IPS-18c (cell line): ENCODE data around the gene SEC11A.
"Not testable (repeated sequence)": the region's sequence is repeated elsewhere in the genome, so short reads cannot be mapped to it uniquely, and the experiment has no call there.

ENCODE experiments used
- H3K4me3 ChIP-seq: 2 replicates; pipeline ENCODE4 v1.7.0; 2013; ENCODE audit warnings: low read depth, mild to moderate bottlenecking, low read length, moderate library complexity; ENCODE audit not compliant: insufficient read depth
- H3K9me3 ChIP-seq: one replicate; pipeline ENCODE4 v1.6.1; 2013; ENCODE audit warnings: mild to moderate bottlenecking, low read length, moderate library complexity; ENCODE audit not compliant: control insufficient read depth, insufficient read depth

SEC11A gene

DNA sequence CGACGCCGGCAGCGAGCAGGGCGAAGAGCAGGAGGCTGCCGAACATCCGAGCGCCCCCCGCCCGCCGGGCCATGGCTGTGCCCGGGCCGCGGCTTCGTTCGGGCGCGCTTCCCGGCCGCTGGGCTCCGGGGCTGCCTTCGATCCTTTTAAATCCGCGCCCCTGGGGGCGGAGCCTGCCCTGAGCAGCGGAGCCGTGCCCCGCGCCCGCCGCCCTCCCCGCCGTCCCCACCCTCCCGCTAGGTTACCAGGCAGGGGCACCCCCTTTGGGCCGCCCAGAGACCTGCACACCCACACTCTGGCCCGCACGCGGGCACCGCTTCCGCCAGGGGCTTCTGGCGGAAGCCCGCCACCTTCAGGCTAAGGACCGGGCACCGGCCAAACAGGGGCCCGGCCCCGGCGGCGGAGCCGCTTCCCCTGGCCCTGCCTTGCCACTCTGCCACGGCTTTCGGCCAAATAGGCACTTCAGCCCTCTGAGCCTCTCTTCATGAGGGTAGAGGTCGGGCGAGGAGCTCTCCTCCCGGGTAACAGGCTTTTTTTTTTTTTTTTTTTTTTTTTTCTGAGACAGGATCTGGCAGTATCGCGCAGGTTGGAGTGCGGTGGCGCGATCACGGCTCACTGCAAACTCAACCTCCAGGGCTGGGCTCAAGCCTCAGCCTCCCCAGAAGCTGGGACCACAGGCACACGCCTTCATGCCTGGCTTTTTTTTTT lies 57.7 kb downstream of the SEC11A start, which contains the start of gene NMB:
Gene NMB, minus strand, starts transcription at position 120 of the 708 bp plus-strand sequence. Its CDS starts 47 bp downstream, at position 73.
- Histone ChIP-seq H3K9me3 (no peaks in the 10 kb centered on the region), H3K4me3 (peak within 1 kb of the TSS; percentile 47)

DNA sequence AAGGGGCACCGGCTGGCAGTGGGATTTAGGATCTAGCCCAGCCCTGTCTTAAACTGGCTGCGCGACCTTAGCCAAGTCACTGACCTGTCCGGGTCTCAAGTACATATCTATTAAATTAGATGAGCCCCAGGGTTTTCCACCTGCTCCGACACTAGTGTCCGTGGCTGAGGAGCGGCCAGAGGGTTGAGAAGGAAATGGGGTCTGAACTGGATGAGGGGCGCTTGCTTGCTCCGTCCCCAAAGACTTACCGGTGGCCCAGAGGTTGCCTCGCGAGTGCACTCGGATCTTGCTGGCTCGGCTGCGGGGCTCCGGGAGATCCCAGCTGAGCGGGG lies 58.2 kb downstream of the SEC11A start:
- Histone ChIP-seq H3K4me3 (peak overlapping the region; percentile 47), H3K9me3 (no peaks in the 10 kb centered on the region)

DNA sequence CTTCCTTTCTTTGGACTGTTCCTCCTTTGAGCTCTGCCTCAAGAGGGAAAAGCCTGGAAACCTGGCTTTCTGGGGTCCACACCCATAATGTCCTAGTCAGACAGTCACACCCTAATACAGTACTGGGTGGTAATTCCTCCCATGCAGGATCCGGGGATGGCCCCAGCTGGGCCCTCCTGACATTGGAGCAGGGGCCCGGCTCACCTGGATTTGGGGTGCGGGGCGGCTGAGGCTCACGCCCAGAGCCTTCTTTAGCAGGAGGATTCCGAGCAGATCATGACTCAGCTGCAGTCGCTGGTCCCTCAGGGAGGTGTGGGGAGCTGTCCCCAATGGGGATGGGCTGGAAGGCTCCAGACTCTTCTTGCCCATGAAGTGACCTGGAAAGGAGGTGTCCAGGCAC lies 59.0 kb downstream of the SEC11A start:
- no peaks in the 10 kb centered on the region for H3K9me3 ChIP-seq
- no peak overlapping the region for H3K4me3 ChIP-seq

DNA sequence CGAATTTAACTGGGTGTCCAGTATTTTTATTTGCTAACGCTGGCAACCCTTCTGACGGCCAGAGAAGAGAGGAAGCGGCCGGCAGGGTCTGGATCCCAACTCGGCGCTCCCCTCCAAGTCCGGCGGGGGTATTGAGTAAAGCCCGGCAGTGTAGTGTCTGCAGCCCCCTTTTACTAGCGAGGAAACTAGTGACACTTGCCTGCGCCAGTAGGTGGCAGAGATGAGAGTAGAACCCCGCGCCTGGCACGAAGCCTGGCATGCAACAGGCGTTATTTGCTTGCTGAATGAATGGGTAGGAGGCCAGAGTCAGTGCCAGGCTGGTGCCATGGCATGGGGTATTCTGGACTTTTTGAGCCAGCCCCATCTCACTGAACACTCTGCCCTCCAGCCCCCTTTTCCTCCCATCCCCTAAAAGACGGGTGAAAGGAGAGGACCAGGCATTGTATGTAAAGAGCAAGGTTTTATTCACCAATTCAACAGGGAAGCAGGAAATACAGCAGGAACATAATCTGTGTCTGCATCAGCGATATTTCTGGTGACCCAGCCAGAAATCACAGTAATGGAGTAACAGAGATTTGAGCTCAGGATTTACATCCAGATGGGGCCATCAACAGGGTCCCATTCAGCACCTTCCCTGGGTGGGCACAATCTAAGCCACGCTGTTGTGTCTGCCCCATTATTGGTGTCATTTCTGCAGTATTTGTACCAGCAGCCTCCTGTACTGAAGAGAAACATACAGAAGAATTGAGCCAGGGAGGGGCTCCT lies 61.1 kb downstream of the SEC11A start:
- H3K9me3 ChIP-seq, result no peaks in the 10 kb centered on the region

DNA sequence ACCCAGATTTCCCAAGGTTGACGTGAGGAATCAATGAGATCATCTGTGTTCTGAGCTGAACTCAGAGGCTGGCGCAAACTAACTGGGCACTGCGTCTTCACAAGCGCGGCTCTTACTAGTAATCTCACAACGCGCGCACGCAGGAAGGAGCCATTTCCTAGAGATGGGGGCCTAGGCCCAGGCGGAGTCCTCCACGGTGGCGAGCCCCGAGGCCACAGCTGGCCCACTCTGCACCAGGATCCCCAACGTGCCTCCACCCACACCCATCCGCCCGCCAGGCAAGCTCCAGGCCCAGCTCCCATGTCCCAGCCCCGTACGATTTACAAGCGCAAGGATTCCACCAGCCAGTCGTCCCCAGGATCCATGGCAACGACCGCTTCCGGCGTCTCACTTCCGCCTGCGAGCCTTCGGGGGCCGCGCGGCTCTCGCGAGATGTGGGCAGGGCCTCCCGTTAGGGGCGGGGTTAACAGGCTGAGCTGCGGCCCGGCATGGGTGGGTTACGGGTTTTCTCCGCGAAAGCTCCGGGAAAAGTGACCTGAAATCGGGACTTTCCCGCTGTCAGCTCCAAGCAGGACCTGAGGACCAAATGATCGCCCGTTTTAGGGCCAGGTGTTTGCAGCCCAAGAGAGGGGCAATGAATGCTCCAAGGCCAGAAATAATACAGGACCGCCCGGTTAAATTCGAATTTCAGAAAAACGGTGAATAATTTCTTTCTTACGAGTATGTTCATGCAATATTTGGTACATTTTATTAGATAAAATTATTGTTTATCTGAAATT lies 61.8 kb downstream of the SEC11A start, which contains the start of gene WDR73:
Gene WDR73, minus strand, starts transcription at position 374 of the 779 bp plus-strand sequence. Its CDS starts 9 bp downstream, at position 365.
- H3K9me3 ChIP-seq, result no peaks in the 10 kb centered on the region
- peak within 1 kb of the TSS; percentile 88 for H3K4me3 ChIP-seq

More for the DNA sequence above, 61.1 kb downstream of the SEC11A start:
- peak overlapping the region; percentile 88 for H3K4me3 ChIP-seq

DNA sequence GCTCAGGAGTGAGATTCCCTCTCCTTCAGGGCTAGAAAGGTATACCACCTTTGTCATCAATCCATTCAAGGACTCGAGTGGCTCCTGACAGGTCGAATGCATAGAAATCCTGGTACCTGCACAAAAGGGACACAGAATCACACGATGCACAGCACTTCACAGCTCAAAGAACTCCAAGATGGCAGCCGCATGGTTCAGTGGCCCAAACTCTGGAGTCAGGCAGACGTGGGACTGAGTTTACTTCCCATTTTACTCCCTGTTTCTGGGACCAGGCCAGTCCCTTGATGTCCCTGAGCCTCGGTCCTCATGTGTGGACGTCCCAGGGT lies 62.4 kb downstream of the SEC11A start:
- Histone ChIP-seq H3K9me3 (no peaks in the 10 kb centered on the region), H3K4me3 (peak overlapping the region; percentile 88)

DNA sequence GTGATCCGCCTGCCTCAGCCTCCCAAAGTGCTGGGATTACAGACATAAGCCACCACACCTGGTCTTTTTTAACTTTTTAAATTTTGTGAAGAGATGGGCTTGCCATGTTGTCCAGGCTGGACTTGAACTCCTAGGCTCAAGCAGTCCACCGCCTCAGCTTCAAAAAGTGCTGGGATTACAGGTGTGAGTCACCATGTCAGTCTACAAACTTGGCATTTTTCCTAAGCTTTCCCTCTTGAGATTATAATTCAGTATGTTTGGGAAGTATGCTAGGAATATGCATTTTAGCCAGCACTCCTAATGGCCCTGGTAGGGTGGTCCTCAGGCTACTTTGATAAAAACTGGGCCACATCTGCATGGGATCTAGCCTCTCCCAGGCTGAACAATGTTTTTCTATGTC lies 66.2 kb downstream of the SEC11A start:
- H3K9me3 ChIP-seq, result no peaks in the 10 kb centered on the region
- no peak overlapping the region for H3K4me3 ChIP-seq

DNA sequence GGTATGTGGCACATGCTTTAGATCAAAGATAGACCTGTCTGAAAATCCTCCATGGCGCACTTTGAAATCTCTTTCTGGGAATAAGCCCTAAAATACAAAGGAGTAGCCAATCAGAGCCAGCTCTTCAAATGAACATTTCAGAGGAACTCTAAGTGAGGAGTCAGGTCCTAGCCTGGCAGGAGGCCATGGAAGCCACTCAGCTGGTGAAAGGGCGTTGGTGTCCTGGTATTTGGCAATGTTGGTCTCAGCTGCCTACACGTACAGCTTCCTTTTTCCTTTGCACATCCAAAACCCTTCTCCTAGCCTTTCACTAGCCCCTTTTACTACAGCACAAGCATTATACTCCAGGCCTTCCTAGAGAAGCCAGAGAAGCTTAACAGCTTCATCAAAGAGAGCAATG lies 67.4 kb downstream of the SEC11A start:
- H3K4me3 ChIP-seq, result no peak overlapping the region
- H3K9me3 ChIP-seq, result no peaks in the 10 kb centered on the region

DNA sequence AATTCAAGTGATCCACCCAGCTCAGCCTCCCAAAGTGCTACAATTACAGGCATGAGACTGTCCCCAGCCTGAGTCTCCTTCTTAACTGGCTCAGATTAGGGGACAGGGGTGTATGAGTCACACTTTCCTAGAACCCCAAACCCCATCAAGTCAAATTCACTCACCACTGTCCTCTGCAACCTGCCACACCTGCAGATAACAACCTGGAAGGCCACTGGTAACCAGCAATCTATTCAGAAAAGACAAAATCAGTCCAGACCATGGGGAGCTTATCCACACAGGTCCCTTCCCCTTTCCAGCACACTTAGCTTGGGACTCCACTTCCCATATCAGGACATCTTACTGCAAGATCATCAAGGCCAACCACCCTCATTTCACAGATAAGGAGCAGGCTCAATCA lies 68.2 kb downstream of the SEC11A start:
- Histone ChIP-seq H3K9me3 (no peaks in the 10 kb centered on the region), H3K4me3 (no peak overlapping the region)

DNA sequence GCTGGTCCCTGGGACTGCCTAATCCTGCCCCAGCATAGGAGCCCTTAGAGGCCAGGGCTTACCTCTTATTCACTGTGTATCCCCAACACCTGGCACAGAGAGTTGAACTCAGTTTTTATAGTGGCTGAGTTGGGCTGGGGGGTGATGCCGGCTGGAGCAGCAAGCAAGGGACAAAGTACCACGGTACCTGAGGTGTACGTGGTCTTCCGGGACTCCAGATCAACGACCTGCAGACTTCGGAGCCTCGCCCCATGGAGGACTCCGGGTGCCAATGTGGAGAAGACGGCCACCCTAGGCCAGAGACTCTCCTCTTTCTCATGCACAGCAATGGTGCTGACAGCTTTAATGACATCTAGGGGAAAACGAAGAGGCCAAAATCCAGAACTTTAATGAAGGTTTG lies 69.9 kb downstream of the SEC11A start:
- Histone ChIP-seq H3K4me3 (no peak overlapping the region), H3K9me3 (no peaks in the 10 kb centered on the region)

DNA sequence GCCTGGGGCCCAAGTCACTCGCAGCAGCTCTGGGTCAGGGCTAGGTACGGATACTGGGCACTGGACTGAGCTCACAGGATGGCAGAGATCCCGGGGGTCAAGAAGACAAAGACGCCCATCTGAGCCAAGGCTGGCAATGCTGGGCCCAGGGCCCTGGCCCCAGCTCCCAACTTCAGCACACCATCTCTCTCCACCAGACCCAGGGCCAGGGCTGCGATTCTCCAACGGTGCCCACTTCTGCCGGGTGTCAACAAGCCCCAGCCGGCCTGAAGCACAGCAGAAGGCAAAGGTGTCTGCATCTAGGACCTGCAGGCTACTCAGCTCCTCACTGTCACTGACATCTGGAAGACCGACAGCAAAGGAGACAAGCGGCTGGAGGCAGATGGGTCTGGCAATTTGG lies 70.4 kb downstream of the SEC11A start:
- Histone ChIP-seq H3K9me3 (no peaks in the 10 kb centered on the region), H3K4me3 (no peak overlapping the region)

DNA sequence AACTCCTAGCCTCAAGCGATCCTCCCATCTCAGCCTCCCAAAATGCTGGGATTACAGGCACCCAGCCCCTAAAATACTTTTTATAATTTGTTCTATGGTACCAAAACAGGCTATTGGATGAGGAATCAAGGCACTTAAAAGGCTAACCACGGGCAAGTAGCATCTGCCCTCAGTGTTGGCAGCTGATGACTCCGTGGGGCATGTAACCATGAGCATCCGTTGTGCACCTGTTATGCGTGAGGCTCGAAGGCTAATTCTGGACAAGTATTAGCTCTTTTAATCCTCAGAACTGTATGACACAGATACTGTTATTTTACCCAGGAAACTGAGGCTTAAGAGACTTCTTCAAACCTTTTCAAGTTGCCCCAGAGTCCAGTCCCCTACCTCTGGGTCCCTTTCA lies 72.1 kb downstream of the SEC11A start:
- H3K4me3 ChIP-seq, result no peak overlapping the region

DNA sequence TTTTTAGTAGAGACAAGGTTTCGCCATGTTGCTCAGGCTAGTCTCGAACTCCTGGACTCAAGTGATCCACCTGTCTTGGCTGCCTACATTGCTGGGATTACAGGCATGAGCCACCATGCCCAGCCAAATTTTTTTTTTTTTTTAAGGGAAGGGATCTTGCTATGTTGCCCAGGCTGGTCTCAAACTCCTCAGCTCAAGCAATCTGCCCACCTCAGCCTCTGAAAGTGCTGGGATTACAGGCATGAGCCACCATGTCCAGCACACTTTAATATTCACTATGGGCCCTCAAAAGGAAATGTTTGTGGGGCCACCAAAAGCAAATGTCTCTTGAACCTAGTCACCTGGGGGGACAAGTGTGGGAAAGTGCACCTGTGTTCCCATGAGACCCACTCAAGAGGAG lies 73.3 kb downstream of the SEC11A start:
- H3K4me3 ChIP-seq, H3K9me3 ChIP-seq: not testable (repeated sequence)

More for the DNA sequence above, 72.1 kb downstream of the SEC11A start:
- no peaks in the 10 kb centered on the region for H3K9me3 ChIP-seq

DNA sequence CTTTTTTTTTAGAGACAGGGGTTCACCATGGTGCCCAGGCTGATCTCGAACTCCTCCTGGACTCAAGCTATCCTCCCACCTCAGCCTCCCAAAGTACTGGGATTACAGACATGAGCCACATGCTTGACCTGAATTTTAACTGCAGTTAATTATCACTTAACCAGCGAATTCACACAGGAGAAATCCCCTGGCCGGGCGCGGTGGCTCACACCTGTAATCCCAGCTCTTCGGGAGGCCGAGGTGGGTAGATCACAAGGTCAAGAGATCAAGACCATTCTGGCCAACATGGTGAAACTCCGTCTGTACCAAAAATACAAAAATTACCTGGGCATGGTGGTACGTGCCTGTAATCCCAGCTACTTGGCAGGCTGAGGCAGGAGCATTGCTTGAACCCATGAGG lies 74.1 kb downstream of the SEC11A start:
- H3K4me3 ChIP-seq, H3K9me3 ChIP-seq: not testable (repeated sequence)

DNA sequence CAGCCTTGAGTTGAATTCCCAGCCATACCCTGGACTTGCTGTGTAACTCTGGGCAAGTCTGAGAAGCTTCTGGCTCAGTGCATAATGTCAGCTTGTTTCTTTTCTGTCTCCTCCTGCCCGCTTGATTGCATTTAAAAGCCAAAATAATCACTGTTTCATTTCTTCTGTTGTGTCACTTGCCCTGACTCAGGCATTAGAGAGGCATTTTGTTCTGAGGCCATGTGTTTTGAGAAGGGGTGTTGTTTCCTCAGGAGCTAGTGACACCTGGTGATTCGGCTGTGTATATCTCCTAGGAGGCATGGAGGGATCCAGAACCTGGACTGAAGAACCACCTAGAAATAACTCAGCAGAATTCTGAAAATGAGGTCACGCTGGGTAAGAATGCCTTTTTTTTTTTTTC lies 77.8 kb downstream of the SEC11A start:
- Histone ChIP-seq H3K4me3 (no peak overlapping the region), H3K9me3 (no peaks in the 10 kb centered on the region)

DNA sequence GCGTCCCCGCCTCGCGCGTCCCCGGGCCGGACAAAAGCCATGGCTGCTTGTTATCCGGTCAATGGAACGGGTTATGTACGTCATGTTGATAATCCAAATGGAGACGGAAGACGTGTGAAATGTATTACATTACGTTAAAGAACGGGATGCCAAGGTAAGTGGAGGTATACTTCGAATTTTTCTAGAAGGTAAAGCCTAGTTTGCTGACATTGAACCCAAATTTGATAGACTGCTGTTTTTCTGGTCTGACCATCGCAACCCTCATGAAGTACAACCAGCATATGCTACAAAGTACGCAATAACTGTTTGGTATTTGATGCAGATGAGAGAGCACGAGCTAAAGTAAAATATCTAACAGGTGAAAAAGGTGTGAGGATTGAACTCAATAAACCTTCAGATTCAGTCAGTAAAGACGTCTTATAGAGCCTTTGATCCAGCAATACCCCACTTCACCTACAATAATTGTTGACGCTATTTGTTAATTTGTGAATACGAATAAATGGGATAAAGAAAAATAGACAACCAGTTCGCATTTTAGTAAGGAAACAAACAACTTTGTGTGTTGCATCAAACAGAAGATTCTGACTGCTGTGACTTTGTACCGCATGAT lies 81.6 kb downstream of the SEC11A start:
- Histone ChIP-seq H3K9me3 (no peaks in the 10 kb centered on the region), H3K4me3 (peak overlapping the region; percentile 64; the same call in 1 of the 2 replicates)
